ENCODE results near the gene PACRG. TPM values are rescaled to one million over a fixed set of nuclear protein-coding genes. Genes with fewer than 3 reads are reported as not detected.
"Not testable (repeated sequence)": the region's sequence is repeated elsewhere in the genome, so short reads cannot be mapped to it uniquely, and the experiment has no call there.

Gene PACRG
- 0.20 and 0.22 TPM in 2 replicates for total RNA-seq

- DNase-seq (ENCODE audit: low read depth in 2 of 2), result peak; percentile 92 to 99
These were observed at the start of gene PACRG, which contains the start of gene PRKN for GRCh38 chr6:162727322-162728182. PACRG (plus strand) TSS chr6:162727974. PRKN (minus strand) TSS chr6:162727766.

DNA sequence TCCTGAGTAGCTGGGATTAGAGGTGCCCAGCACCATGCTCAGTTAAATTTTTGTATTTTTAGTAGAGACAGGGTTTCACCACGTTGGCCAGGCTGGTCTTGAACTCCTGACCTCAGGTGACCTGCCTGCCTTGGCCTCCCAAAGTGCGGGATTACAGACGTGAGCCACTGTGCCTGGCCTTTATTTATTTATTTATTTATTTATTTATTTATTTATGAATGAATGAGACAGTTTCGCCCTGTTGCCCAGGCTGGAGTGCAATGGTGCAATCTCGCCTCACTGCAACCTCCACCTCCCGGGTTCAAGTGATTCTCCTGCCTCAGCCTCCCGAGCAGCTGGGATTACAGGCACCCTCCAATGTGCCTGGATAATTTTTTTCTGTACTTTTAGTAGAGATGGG is 48.9 kb upstream of the PACRG start:
- not testable (repeated sequence) for DNase-seq (ENCODE audit: low read depth in 2 of 2)

DNA sequence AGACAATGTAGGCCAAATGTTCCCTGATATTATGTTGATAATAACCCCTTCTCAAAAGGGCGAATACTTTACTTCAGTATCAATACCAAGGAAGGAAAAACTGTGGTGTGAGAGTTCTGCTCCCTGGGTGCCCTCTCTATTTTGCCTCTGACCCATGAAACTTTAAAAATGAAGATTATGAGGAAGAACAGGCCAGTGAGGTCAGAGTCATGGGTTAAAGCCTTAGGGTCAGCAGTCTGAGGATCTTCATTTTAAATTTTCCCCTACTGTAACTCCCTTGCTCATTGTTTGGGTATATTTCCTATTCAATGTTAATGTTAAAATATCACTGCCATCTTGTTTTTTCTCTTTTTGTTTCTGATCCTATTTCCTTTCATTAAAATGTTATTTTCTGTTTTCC is 48.1 kb upstream of the PACRG start:
- no peak for DNase-seq (ENCODE audit: low read depth in 2 of 2)

DNA sequence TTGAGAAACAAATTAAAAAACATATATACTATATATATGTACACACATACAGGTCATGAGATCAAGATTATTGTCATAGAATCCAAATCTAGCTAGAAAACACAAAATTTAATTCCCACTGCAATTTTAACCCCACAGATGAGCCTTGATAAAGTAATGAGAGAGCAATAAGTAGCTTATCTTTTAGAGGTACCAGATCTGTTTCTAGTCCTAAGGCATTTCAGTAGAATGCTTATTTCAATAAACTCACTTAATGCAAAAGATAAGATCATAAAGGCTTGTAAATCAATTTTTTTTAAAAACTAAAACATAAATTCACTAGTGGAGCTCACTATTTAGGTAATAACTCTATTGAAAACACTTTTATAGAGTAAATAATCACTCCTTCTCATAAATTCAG is 47.4 kb upstream of the PACRG start:
- no peak for DNase-seq (ENCODE audit: low read depth in 2 of 2)

GRCh38 chr6:162680871-162681270 is 46.9 kb upstream of the PACRG start:
- DNase-seq (ENCODE audit: low read depth in 2 of 2), result no peak

DNA sequence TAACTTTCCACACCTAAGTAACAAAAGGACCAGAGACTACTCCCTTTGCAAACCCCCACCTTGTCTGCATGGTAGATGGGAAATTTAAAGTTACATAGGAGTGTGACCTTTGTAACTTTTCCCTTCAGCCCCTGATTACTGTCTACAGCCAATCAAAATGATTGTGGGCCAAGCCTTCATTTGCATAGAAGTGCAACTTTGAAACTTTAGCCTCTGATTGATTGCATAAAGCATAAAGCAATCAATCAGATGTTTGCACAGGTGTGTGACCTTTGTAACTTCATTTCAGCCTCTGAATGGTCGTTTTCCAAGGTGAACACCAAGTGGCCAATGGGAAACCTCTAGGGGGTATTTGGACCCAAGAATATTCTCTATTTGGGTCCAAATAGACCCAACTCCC is 46.3 kb upstream of the PACRG start:
- DNase-seq (ENCODE audit: low read depth in 2 of 2), result no peak

DNA sequence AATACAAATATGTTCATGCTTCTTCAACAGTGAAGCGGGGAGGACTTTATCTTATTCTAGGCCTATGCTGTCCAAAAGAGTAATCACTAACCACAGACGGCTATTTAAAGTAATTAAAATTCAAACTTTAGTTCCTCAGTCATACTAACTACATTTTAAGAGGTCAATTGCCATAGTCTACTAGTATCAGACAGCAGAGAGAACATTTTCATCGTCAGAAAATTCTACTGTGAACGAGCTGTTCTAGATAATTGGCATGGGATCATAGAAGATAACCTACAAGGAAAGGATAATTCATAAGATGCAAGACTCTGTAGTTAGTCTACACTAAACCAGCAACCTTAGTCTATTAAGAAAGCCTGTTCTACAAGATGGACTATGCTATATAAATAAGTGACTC is 44.6 kb upstream of the PACRG start:
- no peak for DNase-seq (ENCODE audit: low read depth in 2 of 2)

GRCh38 chr6:162684052-162684451 is 43.7 kb upstream of the PACRG start:
- DNase-seq (ENCODE audit: low read depth in 2 of 2), result no peak

DNA sequence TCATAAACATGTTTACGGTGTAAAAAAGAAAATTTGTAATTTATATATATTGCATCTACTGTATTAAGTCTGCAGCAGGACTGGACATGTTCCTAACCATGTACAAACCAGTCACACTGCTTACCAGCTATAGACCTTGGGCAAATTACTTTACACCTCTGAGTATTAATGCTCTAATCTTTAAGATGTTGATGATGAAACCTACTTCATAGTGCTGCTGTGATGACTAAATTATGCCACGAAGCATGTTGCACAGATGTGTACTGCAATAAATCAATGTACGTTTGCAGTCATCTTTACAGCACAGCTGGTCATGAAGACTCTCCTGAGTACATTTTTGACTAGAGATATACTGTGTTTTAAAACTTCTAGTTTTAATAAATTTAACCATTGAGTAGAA is 42.8 kb upstream of the PACRG start:
- no peak for DNase-seq (ENCODE audit: low read depth in 2 of 2)

DNA sequence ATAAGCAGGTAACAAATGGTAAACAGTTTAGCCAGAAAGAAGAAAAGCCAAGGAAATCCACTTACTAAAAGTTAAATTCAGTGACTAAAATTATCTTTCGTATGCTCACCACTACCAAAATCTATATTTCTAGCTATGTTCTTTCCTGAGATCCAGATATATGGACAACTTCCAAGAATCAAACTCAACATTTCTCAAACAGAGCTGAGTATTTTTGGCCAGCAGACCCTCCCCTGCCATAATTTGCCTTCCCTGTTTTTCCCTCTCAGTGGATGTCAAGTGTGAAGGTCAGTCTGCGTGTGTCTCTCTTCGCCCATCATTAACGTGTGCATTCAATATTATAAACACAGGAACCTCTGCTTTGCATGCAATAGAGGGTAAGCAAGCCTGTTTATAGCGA is 42.2 kb upstream of the PACRG start:
- no peak for DNase-seq (ENCODE audit: low read depth in 2 of 2)

- no peak for DNase-seq (ENCODE audit: low read depth in 2 of 2)
These were observed 38.9 kb upstream of the PACRG start for GRCh38 chr6:162688751-162689345.

GRCh38 chr6:162690158-162690557 is 37.6 kb upstream of the PACRG start:
- DNase-seq (ENCODE audit: low read depth in 2 of 2), result no peak

DNA sequence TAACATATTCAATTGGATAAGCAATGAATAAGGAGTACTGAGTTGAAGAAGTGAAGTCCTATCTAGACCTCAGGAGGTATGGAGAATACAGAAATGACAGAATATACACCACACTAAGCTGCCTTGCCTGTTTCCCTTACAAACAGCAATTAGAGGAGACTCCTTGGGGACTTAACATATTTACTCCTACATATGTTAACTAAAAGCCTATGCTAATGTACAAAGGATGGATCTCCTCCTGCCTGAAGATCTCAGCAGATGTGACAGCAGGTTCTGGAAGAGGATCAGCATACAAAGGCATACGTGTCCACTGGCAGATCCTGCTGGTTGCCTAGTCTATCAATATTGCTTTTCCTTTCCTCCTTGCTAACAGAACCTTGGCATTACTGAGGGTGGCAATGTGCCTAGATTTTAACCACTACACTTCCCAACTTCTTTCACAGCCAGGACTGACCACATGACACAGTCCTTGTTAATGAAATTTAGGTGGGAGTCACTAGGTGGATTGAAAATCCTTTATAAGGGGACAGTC is 29.8 kb upstream of the PACRG start:
- no peak for DNase-seq (ENCODE audit: low read depth in 2 of 2)

DNA sequence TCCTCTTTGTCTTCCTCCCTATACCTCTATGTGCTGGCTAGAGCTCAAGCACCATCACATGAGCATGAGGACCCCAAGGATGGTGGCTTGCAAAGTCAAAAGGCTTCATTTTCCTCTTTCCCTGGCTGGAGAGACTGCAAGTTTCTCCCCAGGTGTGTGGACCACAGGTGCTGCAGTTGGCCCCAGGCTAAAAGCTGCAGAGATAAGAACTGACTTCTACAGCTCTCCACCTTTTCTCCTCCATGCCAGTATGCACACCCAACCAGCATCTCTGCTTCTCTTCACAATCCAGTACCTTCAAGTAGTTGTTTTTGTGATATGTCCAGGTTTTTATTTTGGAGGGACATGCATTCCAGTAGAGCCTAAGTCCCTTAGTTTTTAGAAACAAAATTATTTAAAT is 29.3 kb upstream of the PACRG start:
- no peak for DNase-seq (ENCODE audit: low read depth in 2 of 2)

- no peak for DNase-seq (ENCODE audit: low read depth in 2 of 2)
These were observed 27.8 kb upstream of the PACRG start for GRCh38 chr6:162699961-162700360.

- no peak for DNase-seq (ENCODE audit: low read depth in 2 of 2)
These were observed 26.8 kb upstream of the PACRG start for GRCh38 chr6:162700966-162701365.

DNA sequence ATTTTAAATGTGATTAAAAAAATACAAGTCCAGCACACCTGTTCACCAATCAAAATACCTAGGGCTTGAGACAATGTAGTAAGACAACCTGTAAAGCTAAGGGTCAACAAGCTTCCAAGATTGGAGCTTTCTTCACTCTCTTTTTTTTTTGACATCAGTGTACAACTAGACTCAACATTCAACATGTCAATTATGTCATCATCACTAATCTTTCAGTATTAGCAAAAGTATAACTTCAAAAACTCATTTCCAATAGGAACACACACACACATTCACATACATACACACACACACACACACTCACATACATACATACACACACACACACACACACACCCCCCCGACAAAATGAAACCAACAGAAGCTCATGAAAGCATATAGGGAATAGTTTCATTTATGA is 26.2 kb upstream of the PACRG start:
- no peak for DNase-seq (ENCODE audit: low read depth in 2 of 2)

- DNase-seq (ENCODE audit: low read depth in 2 of 2), result no peak
These were observed 25.3 kb upstream of the PACRG start for GRCh38 chr6:162702446-162702845.

GRCh38 chr6:162704001-162704400 is 23.8 kb upstream of the PACRG start:
- no peak for DNase-seq (ENCODE audit: low read depth in 2 of 2)

- no peak for DNase-seq (ENCODE audit: low read depth in 2 of 2)
These were observed 22.0 kb upstream of the PACRG start for GRCh38 chr6:162705736-162706135.

DNA sequence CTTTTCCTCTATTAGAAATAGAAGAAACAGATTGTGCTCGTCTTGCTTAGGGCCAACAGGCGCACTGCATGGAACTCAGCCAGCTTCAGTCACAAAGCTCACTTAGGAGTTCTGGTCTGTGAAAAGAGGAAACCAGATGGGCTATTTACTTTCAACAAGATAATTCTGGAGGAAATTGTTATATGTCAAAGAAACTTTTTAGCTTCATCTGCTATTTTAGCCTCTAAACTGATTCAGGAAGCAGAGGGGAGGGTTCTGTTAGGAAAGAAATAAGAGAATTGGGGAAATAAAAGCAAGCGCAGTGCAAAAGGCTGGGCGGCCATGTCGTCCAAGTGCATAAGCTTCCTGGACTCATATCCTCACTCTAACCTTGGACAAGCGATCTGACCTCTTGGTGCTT is 21.5 kb upstream of the PACRG start:
- no peak for DNase-seq (ENCODE audit: low read depth in 2 of 2)

GRCh38 chr6:162708971-162709370 is 18.8 kb upstream of the PACRG start:
- no peak for DNase-seq (ENCODE audit: low read depth in 2 of 2)

DNA sequence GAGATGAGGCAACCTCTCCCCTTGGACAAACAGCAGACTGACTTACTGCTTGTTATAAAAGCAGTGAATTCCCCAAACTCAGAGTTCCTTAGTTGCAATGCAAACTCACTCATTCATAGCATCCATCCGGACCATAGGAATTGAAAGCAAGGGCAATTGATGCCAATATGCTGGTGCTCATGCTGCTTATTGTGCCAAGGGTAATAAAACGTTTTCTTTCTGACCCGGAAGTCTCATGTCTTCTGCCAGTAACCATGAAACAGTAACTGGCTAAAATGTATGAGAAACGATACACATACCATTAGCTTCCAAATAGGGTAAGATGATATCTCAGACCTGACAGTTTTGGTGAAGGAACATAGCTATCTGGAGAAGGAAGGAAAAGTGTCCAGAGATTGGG is 18.3 kb upstream of the PACRG start:
- no peak for DNase-seq (ENCODE audit: low read depth in 2 of 2)

Measured in lung microvascular endothelial cell (primary cell).